HG03060 (cell line): ENCODE data around the gene KDELR3.

Source experiments
- ATAC-seq: cut with Tn5 transposase; IDR thresholded peaks from one replicate; pipeline ENCODE4 v1.9.1; 2021; ENCODE audit warnings: low read depth, moderate number of reproducible peaks; ENCODE audit not compliant: unreplicated experiment

Gene KDELR3

DNA sequence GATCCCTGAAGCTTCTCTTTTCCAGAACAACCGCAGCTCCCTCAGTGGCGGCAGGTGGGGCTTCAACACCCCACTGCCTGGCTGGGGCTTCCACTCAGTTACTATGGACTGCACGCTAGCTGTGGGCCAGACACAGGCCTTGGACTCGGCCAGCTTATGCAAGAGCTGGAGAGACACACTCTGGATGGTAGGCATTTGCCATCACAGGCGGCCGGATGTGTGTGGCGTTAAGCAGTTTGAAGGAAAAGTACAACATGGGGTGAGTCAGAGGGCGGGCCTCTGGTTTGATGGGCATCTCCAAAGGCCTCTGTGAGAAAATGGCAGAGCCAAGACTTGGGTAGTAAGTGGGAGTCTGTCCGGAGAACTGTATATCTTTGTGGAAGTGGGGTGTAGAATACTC lies 30.5 kb upstream of the KDELR3 start:
- ATAC-seq: no peak

DNA sequence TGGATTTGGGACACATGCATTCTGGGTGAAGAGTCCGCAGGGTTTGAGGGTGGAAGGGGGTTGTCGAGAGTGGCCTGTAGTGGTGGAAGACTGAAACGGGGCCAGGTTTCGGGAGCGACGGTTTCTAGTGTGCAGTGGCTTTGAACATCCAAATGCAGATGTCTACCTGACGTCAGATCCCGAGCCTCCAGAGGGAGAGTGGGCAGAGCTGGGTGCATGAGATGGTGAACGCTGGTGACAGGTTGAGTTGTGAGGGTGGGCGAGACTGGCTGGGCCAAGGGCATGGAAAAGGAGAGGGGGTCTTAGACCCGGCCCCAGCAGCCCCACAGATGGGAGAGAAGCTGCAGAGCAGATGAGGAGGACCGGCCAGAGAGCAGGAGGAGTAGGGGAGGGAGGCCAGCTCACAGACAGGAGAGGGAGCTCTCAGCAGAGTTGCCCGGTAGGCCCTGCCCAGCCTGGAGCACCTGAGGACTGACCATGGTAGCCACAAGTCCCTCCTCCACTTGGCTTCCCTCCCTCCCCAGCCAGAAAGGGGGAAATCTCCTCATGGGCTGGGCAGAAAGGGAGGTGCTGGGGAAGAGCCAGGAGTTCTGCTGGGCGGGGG lies 27.0 kb upstream of the KDELR3 start:
- no peak for ATAC-seq

DNA sequence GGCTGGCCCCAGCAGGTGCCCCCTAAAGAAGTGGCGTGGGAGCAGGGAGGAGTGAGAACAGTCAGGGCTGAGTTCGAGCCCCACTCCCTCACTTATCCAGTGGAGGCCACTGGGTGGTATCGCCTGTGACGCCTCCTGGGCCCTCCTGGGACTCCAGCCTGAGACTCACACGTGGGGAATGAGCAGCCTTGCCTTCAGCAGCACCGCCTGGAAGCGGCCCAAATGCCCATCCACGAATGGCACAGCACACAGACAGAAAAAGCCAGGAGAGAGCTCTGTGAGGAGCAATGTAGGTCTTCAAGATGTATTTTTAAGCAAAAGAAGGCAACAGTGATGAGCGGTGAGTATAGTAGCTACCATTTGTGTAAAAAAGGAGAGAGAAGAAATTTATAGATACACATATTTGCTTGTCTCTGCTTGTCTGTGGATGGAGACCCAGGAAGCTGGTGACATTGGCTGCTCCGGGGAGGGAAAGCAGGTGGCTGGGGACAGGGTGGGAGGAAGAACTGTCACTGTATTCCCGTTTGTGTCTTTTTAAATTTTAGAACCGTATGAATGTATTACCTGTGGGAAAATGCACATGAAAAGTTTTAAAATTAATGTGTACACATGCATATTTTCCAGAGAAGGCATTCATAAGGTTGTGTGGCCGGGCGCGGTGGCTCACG lies 26.1 kb upstream of the KDELR3 start:
- no peak for ATAC-seq

DNA sequence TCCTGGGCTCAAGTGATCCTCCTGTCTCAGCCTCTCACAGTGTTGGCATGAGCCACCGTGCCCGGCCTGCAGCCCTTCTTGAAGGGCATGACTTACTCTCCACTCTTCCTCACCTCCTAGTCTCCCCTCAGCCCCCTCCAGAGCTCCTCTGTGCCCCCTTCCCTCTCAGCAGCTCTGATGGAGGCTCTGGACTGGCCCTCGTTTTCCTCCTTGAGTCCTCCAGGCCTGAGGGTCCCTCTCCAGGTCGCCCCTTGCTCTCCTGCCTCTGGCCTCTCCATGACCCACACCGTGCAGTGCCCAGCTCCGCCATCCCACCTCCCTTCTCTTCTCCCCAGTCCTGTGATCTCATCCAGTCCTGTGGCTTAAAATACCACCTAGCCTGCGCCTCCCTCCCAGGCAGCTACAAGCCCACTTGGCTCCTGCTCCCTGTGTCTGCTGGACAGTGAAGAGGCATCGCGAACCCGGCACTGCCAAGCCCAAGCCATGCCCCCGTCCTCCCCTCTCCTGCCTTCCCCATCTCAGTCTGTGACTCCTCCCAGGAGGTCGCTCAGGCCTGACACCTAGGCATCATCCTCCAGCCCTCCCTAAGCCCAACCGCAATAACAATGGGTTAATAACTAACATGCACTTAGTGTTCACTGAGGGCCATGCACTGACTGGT lies 24.8 kb upstream of the KDELR3 start:
- ATAC-seq: no peak

DNA sequence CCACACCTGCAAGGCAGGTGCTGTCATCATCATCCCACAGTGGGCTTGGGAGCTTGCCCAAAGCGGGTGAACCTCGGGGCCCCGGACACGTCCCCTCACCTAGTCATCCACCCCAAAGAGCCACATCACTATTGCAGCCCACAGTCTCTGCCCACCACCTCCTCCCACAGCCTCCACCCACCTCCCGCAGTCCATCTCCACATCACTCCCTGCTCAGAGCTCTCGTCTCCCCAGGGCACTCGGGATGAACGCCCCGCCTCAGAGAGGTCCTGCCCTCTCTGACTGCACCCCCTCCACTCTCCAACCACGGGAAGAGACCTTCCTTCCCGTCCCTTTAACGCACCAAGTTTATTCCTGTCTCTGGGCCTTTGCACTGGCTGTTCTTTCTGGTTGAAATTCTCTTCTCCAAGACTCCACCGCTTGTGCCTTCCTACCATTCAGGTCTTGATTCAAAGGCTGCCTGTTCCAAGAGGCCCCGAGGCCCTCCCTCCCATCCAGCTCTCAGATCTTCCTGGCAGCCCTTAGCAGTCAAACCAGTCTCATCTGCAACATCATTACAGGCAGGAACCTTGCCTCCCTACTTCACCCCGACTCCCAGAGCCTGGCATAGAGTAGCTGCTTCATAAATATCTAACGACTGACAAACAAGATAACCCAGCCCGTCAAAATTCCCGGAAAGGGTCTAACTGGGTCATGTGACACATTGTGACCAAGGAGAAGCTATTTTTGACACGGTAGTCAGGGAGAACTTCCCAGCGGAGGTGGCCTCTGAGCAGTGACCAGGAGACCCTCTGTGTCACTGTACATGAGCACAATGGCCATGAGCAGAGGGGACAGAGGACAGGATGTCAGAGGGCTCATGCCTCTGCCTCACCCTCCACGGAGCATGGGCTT lies 24.0 kb upstream of the KDELR3 start:
- ATAC-seq: no peak

DNA sequence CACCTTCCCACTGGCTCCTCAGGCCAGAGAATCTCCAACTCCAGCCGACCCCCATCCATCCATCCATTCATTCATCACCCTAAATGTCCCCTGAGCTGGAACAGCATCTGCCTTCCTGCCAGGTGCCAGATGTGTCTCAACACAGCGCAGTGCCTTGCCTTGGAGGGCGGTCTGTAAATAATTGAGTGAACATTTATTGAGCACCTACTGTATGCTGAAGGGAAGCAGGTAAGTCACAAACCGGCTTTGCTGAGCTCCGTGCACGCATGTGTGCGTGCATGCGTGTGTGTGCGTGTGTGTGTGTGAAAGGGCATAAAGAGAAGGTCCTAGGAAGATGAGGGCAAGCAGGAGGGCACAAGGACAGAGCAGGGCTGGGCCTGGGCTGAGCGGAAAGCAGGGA lies 23.1 kb upstream of the KDELR3 start:
- ATAC-seq: no peak

DNA sequence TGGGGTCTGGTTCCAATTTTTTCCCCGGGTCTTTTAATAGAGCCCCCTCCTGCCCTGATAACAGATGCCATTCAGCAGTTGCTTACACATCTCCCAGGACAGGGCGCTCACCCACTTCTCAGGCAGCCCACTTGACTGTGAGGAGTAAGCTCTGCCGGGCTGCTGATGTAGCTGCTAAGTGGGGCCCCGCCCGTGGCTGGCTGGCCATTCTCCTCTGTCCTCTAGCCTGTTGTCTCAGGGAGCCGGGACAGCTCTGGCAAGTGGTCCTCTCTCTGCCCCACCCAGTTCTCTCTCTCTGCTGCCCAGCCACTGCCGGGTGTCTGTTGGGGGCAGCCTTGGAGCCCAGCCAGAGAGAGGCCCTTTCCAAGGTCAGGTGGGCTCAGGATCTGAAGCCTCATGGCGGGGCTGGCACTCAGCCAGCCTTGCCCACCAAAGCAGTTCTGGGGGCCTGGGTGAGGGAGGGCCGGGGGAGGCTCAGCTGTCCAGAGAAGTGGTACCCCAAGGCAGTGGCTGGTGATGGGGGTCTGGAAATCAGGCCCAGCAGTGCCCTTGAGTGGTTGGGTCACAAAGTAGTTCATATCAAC lies 21.8 kb upstream of the KDELR3 start:
- ATAC-seq: no peak

DNA sequence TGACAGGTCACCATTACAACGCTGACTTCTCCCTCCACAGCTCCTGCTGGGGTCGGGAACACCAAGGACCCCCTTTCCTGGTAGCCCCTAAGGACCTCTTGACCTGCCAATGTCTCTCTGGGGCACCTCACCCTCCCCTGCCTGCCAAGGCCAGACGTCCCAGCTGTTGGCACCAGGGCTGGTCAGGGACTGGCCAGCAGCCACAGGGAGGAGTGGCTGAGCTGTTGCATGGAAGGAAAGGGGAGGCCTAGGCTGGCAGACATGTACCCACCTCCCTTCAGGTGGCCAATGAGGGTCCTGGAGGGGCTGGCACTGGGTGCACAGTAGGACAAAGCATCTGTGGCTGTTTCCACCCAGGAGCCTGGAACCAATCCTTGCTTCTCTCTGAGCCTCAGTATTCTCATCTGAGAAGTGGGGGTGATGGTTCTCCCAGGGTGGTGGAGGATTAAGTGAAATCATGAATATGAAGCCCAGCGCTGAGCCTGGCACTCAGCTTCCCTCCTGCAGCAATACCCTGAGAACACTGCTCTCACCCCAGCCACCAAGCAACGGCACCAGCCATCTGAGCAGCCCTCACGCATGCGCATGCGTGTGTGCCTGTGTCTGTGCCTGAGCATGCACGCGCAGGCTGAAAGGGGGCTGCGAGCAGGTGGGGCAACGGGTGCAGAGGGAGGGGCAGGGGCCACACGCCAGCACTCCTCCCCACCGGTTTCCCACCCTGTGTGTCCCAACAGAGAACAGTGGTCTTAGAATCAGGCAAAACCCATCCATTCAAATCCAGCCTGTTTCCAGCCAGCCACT lies 18.8 kb upstream of the KDELR3 start:
- ATAC-seq: no peak

DNA sequence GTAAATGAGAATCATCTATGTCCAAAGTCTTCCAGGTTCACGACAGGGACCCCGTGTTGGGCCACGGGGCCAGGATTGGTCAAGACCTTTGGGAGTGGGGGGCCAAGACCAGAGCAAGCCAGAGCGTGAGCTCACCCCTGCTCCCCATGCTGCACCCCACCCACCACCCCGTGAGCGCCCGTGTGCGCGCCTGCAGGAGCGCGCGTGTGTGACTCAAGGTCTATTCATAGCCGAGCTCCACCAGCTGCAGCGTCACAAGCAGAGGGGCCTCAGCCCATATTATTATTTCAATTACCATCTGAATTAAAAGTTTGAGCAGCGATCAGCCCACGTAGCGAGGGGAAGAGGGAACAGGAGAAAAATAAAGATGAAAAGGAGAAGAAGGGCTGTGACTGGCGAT lies 18.1 kb upstream of the KDELR3 start:
- ATAC-seq: no peak

DNA sequence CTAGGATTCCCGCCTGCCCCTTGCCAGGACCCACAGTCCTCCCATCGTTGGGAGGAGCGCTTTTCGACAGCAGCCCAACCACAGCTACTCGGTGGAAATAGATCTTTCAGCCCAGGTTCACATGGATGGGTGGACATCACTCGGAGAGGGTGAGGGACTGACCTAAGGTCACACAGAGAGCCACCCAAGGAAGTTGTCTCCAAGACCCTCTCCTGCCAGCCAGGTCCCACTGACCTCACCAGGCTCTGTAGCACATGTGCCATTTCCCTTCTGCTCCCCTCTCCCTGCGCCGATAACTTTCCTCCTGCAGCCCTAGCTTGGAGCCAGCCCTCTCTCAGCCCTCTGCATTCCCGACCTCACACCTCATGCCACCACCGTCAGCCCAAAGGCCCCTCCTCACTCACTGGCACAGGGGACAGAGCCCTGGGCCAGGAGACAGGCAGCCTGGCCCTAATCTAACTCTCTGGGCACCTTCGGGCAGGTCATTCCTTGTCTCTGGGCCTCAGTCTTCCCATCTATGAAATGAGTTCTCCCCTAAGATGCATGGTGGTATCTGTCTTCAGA lies 17.6 kb upstream of the KDELR3 start:
- no peak for ATAC-seq

DNA sequence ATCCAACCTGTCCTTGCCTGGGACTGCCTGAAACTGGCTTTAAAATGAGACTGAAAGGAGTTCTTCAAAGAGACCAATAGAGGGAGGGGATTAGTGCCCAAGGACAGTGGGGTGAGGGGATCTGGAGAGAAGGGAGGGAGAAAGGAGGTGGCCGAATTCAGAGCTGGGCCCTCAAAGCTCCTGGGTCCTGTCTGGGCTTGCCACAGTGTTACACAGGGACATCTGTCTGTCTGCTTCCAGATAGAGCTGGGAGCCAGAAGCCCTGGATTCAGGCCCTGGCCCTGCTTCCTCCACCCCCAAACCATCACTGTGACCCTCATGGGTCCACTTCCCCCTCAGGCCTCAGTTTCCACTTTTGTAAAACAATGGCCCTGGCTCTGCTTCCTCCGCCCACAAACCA lies 16.5 kb upstream of the KDELR3 start:
- no peak for ATAC-seq

DNA sequence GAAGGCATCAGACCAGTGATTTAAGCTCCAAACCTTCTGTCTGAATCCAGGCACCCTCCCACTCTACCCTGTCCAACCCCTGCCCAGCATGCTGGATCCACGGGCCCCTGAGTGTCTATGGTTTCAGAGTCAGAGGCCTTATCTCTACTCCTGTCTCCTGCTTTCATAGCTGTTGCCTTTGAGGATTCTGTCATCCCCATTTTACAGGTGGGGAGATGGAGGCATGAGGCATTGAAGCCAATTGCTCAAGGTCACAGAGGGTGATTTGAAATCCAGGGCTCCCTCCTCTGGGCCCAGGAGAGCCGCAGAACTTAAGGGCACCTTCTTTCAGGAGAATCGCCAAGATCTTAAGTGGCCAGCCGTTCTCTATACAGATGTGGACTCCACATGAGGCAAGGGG lies 16.0 kb upstream of the KDELR3 start:
- no peak for ATAC-seq

DNA sequence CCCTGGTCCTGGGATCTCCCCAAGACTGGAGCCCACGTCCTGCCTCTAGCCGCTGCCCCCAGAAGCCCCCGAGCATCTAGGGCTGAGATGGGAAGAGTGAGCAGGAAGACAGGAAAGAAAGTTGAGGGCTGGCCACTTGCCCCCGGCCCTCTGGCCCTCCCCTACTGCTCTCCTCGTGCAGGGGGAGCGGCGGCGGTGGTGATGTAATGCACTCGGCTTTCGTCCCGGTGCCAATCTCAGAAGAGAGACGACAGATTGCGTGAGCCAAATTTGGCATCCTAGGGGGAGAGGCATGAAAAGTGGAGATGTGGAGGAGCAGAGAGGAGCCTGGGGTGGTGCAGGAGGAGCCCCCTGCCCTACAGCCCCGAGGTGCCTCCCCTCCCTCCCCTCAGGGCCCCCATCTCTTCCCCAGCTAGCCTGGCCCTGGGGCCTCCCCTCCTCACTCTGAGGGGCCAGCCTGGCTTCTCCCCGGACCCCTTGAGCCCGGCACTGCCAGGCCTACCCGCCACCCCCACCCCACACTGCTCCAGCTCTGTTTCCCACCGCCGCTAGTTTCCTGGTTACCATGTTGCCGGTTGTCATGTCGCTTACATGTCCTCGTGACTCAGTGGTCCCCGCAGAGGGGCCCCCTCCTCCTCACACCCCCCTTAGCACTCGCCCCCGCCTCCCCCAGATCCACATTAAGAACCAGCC lies 15.4 kb upstream of the KDELR3 start:
- ATAC-seq: no peak

DNA sequence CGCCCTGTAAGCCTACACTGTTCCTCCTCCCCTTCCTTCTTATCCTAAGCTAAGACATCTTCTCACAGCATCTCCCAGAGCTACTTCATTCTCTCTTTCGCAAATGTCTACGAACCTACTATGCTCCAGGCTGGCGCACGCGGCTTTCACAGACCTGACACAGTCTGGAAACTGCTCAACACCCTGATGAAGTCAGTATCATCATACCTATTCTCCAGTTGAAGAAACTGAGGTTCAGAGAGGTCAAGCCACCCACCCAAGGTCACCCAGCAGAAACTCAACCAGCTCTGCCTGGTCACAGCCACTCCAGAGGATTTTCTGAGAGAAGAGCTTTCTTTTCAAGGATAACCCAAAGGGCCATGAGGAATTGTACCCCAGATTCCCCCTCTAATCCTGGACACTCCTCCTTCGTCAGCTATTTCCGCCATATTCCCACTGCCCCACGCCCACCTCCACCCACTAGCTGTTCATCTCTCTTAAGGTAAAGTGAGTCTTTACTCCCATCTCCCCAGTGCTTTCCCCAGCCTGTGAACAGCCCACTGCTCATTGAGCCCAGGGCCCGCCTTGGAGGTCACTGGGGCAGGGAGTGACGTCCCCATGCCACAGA lies 14.7 kb upstream of the KDELR3 start:
- ATAC-seq: no peak

DNA sequence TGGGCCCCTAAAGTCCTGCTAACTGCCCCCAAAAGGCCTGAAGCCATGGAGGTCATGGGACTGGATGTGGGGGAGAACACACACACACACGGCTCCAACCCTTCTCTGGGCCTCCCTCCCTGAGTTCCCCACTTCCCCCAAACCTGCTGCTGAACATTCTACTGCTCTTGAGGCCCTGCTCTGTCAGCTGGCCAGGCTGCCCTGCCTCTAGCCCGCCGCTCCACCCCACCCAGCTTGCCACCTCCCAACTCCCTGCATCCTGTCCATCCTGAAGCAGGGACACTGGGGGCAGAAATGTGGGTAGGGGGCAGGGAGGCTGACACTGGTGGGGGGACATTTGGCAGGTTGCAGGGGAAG lies 13.9 kb upstream of the KDELR3 start:
- ATAC-seq: no peak

DNA sequence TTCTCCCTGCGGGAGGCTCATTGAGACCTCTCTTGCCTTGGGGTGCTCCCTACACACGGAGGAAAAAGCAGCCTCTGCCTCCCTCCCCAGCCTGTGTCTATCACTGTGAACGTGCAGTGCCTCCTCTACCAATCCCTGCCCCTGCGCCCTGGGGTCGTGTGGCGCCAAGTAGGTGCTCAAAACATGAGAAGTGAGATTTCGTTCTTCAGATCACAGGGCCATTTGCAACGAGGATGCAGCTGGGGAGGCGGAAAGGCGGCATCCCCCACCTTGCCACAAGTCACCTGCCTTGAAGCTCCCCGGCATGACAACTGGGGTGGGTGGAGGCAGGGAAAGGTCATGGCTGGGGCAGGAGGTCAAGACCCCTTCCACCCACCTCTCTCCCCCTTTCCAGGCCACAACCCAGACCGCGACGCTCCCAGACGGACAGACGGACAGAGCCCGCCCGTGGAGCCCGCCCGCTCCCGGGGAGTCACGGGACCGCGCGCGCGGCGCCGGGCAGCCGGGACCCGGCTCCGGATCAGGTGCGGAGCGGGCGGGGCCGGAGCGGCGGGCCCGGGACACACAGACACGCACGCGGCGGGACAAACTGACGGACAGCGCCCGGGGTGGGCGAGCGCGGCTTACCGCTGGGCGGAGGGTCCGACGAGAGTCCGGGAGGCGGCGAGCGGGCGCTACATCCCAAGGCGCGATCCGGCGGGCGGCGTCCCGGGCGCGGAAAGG lies 13.4 kb upstream of the KDELR3 start:
- no peak for ATAC-seq

DNA sequence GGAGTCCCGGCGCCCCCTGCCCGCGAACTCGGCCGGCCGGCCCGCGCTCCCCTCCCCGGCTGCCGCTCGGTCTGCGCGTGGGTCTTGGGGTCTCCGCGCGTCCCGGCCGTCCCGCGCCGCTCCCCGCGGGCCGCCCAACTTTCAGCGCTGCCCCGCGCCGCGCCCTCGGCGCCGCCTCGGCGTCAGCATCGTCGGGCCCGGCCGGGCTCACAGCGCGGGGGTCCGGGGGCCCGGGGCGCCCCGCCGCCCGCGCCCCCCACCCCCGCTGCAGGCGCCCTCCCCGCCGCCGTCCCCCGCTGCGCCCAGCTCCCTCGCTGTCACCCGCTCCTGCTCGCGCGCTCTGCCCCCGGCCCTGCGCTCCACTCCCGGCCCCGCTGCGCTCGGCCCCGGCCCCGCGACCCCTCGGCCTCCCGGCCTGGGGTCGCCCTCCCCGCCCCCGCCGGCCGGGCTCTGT lies 12.8 kb upstream of the KDELR3 start, which contains the start of gene KCNJ4:
KCNJ4 (minus strand) TSS at position 124 of the 454 bp plus-strand sequence. CDS start 27,067 bp downstream, outside the sequence.
- no peak for ATAC-seq
